Measurements from ENCODE around the gene NDUFB11.

The NDUFB11 gene

GRCh38 chrX:47174376-47174775, 29.9 kb upstream of the NDUFB11 start:
- no peak for DNase-seq

- DNase-seq: no peak
These were observed 28.7 kb upstream of the NDUFB11 start for GRCh38 chrX:47172971-47173792.

- no peak for DNase-seq
These were observed 28.0 kb upstream of the NDUFB11 start for GRCh38 chrX:47172549-47172948.

GRCh38 chrX:47171996-47172395, 27.5 kb upstream of the NDUFB11 start:
- no peak for DNase-seq

GRCh38 chrX:47170861-47171692, 26.6 kb upstream of the NDUFB11 start:
- DNase-seq: no peak

- no peak for DNase-seq
These were observed 25.4 kb upstream of the NDUFB11 start for GRCh38 chrX:47169726-47170515.

- no peak for DNase-seq
These were observed 24.8 kb upstream of the NDUFB11 start for GRCh38 chrX:47169273-47169672.

- DNase-seq: no peak
These were observed 24.1 kb upstream of the NDUFB11 start for GRCh38 chrX:47168495-47169073.

GRCh38 chrX:47166126-47166525, 21.6 kb upstream of the NDUFB11 start:
- no peak for DNase-seq

- no peak for DNase-seq
These were observed 19.9 kb upstream of the NDUFB11 start for GRCh38 chrX:47164420-47164819.

- DNase-seq: no peak
These were observed 18.6 kb upstream of the NDUFB11 start for GRCh38 chrX:47162927-47163583.

GRCh38 chrX:47160781-47161180, 16.3 kb upstream of the NDUFB11 start:
- DNase-seq: no peak

GRCh38 chrX:47158781-47159180, 14.3 kb upstream of the NDUFB11 start:
- DNase-seq: no peak

GRCh38 chrX:47158131-47158530, 13.6 kb upstream of the NDUFB11 start:
- DNase-seq: no peak

- no peak for DNase-seq
These were observed 12.4 kb upstream of the NDUFB11 start for GRCh38 chrX:47156611-47157520.

- no peak for DNase-seq
These were observed 6.9 kb upstream of the NDUFB11 start for GRCh38 chrX:47151435-47151834.

GRCh38 chrX:47148946-47149345, 4.4 kb upstream of the NDUFB11 start:
- no peak for DNase-seq

GRCh38 chrX:47146936-47147859, 2.7 kb upstream of the NDUFB11 start:
- DNase-seq: no peak

- no peak for DNase-seq
These were observed 1.8 kb upstream of the NDUFB11 start for GRCh38 chrX:47146121-47146935.

Data from GDM1 (cell line).